H1 (cell line): Measurements from ENCODE around the gene VAT1. TPM values are rescaled to one million over a fixed set of nuclear protein-coding genes. Genes with fewer than 3 reads are reported as not detected.
A peak's percentile ranks its signal among the peaks of the same experiment; 100 is the strongest.

Source experiments
- BCL11A ChIP-seq, 2 experiments: IDR thresholded peaks; one replicate each; pipeline ENCODE4 v1.6.1; 2011; ENCODE audit warnings: low read depth in 2 of 2, low read length in 2 of 2, mild to moderate bottlenecking in 2 of 2
- EP300 ChIP-seq, 2 experiments: IDR thresholded peaks; 1 replicate in 1 of 2; 2 replicates in 1 of 2; pipeline ENCODE4 v1.6.1; 2011 to 2012; ENCODE audit warnings: low read depth in 2 of 2, low read length in 2 of 2, mild to moderate bottlenecking in 2 of 2, borderline replicate concordance in 1 of 2, inconsistent platforms in 1 of 2, moderate library complexity in 1 of 2
- GABPA ChIP-seq: IDR thresholded peaks from 2 replicates; pipeline ENCODE4 v1.6.1; 2011; ENCODE audit warnings: mild to moderate bottlenecking, low read length, moderate library complexity, borderline replicate concordance; ENCODE audit not compliant: insufficient read depth
- GTF2F1 ChIP-seq: IDR thresholded peaks from 2 replicates; pipeline ENCODE4 v1.6.1; 2012; ENCODE audit warnings: low read depth, low read length, improper control_type of control experiment, borderline replicate concordance
- HDAC2 ChIP-seq, 2 experiments: fragments of 300-600 bp in 1 of 2; sonication (generic) in 1 of 2; IDR thresholded peaks; 2 replicates each; pipeline ENCODE4 v1.6.1; 2011 to 2012; ENCODE audit warnings: low read depth in 2 of 2, low read length in 2 of 2, mild to moderate bottlenecking in 2 of 2, moderate library complexity in 2 of 2, borderline replicate concordance in 1 of 2, inconsistent platforms in 1 of 2
- JUND ChIP-seq: IDR thresholded peaks from 2 replicates; pipeline ENCODE4 v1.6.1; 2011; ENCODE audit warnings: mild to moderate bottlenecking, improper control_type of control experiment, low read length
- POLR2AphosphoS5 ChIP-seq: IDR thresholded peaks from 2 replicates; pipeline ENCODE4 v1.6.1; 2011; ENCODE audit warnings: low read depth, low read length
- POU5F1 ChIP-seq: IDR thresholded peaks from 2 replicates; pipeline ENCODE4 v1.6.1; 2011; ENCODE audit warnings: low read depth, mild to moderate bottlenecking, low read length, moderate library complexity
- RAD21 ChIP-seq, 2 experiments: IDR thresholded peaks in 1 of 2; conservative IDR thresholded peaks in 1 of 2; 2 replicates each; pipeline ENCODE4 v1.6.1; 2011; ENCODE audit warnings: low read depth in 2 of 2, low read length in 2 of 2, improper control_type of control experiment in 1 of 2, inconsistent platforms in 1 of 2, mild to moderate bottlenecking in 1 of 2, moderate library complexity in 1 of 2
- RBBP5 ChIP-seq: IDR thresholded peaks from 2 replicates; pipeline ENCODE4 v1.7.1; 2012; ENCODE audit warnings: low read depth, mild to moderate bottlenecking, inconsistent platforms, low read length, moderate library complexity, borderline replicate concordance
- SIRT6 ChIP-seq: IDR thresholded peaks from one replicate; pipeline ENCODE4 v1.7.1; 2012; ENCODE audit warnings: low read length, inconsistent platforms
- SP1 ChIP-seq: IDR thresholded peaks from 2 replicates; pipeline ENCODE4 v1.6.1; 2011; ENCODE audit warnings: low read depth, low read length
- TBP ChIP-seq: IDR thresholded peaks from 2 replicates; pipeline ENCODE4 v1.6.1; 2011; ENCODE audit warnings: low read depth, low read length, improper control_type of control experiment
- TCF12 ChIP-seq: IDR thresholded peaks from 2 replicates; pipeline ENCODE4 v1.6.1; 2011; ENCODE audit warnings: low read depth, mild to moderate bottlenecking, low read length
- YY1 ChIP-seq: IDR thresholded peaks from 2 replicates; pipeline ENCODE4 v1.6.1; 2011; ENCODE audit warnings: low read depth, mild to moderate bottlenecking, low read length
- polyA plus RNA-seq, 7 experiments: library from polyadenylated mRNA; depleted of rRNA in 3 of 7; stranded (reverse) in 5 of 7; unstranded in 2 of 7; fragments of >200 nt in 5 of 7; fragments of 200-250 nt in 2 of 7; gene quantifications; 1 replicate in 5 of 7; 2 replicates in 1 of 7; 4 replicates in 1 of 7; pipeline versions ENCODE4 v1.2.1 to v1.2.3, GENCODE V29; 2011 to 2013; ENCODE audit warnings: missing spikeins in 2 of 7, mixed read lengths in 2 of 7
- total RNA-seq: library from RNA; stranded (reverse); fragmentation: NEBNext Ultra II Directional; extraction: Animal tissue kit (Norgen Biotek cat#: 25700); gene quantifications from 2 replicates; pipeline ENCODE4 v1.2.1, GENCODE V29; 2021
- TF ChIP-seq, protein P1 (sequence below), 3 experiments: IDR thresholded peaks; 1 replicate in 2 of 3; 2 replicates in 1 of 3; pipeline versions ENCODE4 v1.5.1 to v1.6.1; 2011; ENCODE audit warnings: low read length in 3 of 3, mild to moderate bottlenecking in 3 of 3, inconsistent platforms in 2 of 3, low read depth in 1 of 3, moderate library complexity in 1 of 3; ENCODE audit not compliant: insufficient read depth in 1 of 3; ENCODE audit errors: control extremely low read depth in 1 of 3
- TF ChIP-seq, protein P2 (sequence below): IDR thresholded peaks from 2 replicates; pipeline ENCODE4 v1.6.1; 2012; ENCODE audit warnings: low read length, inconsistent platforms

The VAT1 gene
- total and polyA plus RNA-seq, 2 of the 8 experiments (the other 6 are each of a cell fraction or from before 2014, with no cell fraction given): 200 to 295 TPM

- TF ChIP-seq, protein P1, sequence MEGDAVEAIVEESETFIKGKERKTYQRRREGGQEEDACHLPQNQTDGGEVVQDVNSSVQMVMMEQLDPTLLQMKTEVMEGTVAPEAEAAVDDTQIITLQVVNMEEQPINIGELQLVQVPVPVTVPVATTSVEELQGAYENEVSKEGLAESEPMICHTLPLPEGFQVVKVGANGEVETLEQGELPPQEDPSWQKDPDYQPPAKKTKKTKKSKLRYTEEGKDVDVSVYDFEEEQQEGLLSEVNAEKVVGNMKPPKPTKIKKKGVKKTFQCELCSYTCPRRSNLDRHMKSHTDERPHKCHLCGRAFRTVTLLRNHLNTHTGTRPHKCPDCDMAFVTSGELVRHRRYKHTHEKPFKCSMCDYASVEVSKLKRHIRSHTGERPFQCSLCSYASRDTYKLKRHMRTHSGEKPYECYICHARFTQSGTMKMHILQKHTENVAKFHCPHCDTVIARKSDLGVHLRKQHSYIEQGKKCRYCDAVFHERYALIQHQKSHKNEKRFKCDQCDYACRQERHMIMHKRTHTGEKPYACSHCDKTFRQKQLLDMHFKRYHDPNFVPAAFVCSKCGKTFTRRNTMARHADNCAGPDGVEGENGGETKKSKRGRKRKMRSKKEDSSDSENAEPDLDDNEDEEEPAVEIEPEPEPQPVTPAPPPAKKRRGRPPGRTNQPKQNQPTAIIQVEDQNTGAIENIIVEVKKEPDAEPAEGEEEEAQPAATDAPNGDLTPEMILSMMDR (IDR thresholded peaks at IDR 0.05; ENCODE audit: control extremely low read depth in 1 of 3, insufficient read depth in 1 of 3, low read depth in 1 of 3, low read length in 3 of 3): no peak
- TF ChIP-seq BCL11A (IDR thresholded peaks at IDR 0.05; ENCODE audit: low read depth in 2 of 2, low read length in 2 of 2) (no peak), YY1 (no peak), SP1 (peak; percentile 68), SIRT6 (no peak), GABPA (0 out of 2 replicates have a peak, but pooled peaks have one; percentile 17), HDAC2 (IDR thresholded peaks at IDR 0.05; ENCODE audit: borderline replicate concordance in 1 of 2, low read depth in 2 of 2, low read length in 2 of 2) (0 out of 4 replicates have a peak, but pooled peaks of 1 of the 2 experiments have one; percentile 39), JUND (no peak), TCF12 (no peak), RBBP5 (peak; percentile 85; the same call in 1 of the 2 replicates), POLR2AphosphoS5 (0 out of 2 replicates have a peak, but pooled peaks have one; percentile 22), GTF2F1 (no peak), RAD21 (IDR thresholded peaks at IDR 0.05 in 1 of 2, conservative IDR thresholded peaks at IDR 0.05 in 1 of 2; ENCODE audit: low read depth in 2 of 2, low read length in 2 of 2) (0 out of 4 replicates have a peak, but pooled peaks of 1 of the 2 experiments have one; percentile 12), POU5F1 (peak; percentile 91), TBP (peak; percentile 26; the same call in 1 of the 2 replicates), EP300 (IDR thresholded peaks at IDR 0.05; ENCODE audit: borderline replicate concordance in 1 of 2, low read depth in 2 of 2, low read length in 2 of 2) (peak in 1 of 2 experiments; percentile 77; a peak in 1 of 3 replicates)
- TF ChIP-seq, protein P2, sequence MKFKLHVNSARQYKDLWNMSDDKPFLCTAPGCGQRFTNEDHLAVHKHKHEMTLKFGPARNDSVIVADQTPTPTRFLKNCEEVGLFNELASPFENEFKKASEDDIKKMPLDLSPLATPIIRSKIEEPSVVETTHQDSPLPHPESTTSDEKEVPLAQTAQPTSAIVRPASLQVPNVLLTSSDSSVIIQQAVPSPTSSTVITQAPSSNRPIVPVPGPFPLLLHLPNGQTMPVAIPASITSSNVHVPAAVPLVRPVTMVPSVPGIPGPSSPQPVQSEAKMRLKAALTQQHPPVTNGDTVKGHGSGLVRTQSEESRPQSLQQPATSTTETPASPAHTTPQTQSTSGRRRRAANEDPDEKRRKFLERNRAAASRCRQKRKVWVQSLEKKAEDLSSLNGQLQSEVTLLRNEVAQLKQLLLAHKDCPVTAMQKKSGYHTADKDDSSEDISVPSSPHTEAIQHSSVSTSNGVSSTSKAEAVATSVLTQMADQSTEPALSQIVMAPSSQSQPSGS: no peak
These were observed 5.2 kb upstream of the VAT1 start (continued) for GRCh38 chr17:43027091-43028032.
